T1000 (cell line): ENCODE measurements around the gene TRDN.
"Not testable (repeated sequence)": the region's sequence is repeated elsewhere in the genome, so short reads cannot be mapped to it uniquely, and the experiment has no call there.

Experiments
- DNase-seq: peaks from one replicate; lab custom pipeline; 2025; ENCODE audit warnings: mixed read lengths; lab: John Stamatoyannopoulos, UW

Gene TRDN

GRCh38 chr6:123632641-123633040, 4.1 kb downstream of the TRDN start:
- no peak for DNase-seq

GRCh38 chr6:123629258-123629941, 7.3 kb downstream of the TRDN start:
- no peak for DNase-seq

GRCh38 chr6:123625696-123626095, 11.1 kb downstream of the TRDN start:
- no peak for DNase-seq

GRCh38 chr6:123622780-123623179, 14.0 kb downstream of the TRDN start:
- no peak for DNase-seq

- no peak for DNase-seq
Measured at GRCh38 chr6:123619156-123619555, 17.6 kb downstream of the TRDN start.

- DNase-seq, result no peak
Measured at GRCh38 chr6:123616942-123617341, 19.8 kb downstream of the TRDN start.

- DNase-seq, result no peak
Measured at GRCh38 chr6:123616016-123616415, 20.7 kb downstream of the TRDN start.

- DNase-seq, result no peak
Measured at GRCh38 chr6:123610779-123611178, 26.0 kb downstream of the TRDN start.

- DNase-seq, result no peak
Measured at GRCh38 chr6:123604067-123604466, 32.7 kb downstream of the TRDN start.

GRCh38 chr6:123598011-123598410, 38.7 kb downstream of the TRDN start:
- no peak for DNase-seq

GRCh38 chr6:123594776-123595175, 42.0 kb downstream of the TRDN start:
- DNase-seq, result no peak

GRCh38 chr6:123592426-123592825, 44.3 kb downstream of the TRDN start:
- DNase-seq, result no peak

GRCh38 chr6:123589973-123590372, 46.8 kb downstream of the TRDN start:
- DNase-seq, result no peak

- DNase-seq, result no peak
Measured at GRCh38 chr6:123589317-123589716, 47.4 kb downstream of the TRDN start.

- no peak for DNase-seq
Measured at GRCh38 chr6:123588546-123588895, 48.2 kb downstream of the TRDN start.

- DNase-seq, result no peak
Measured at GRCh38 chr6:123587838-123588545, 48.8 kb downstream of the TRDN start.

- not testable (repeated sequence) for DNase-seq
Measured at GRCh38 chr6:123587407-123587806, 49.3 kb downstream of the TRDN start.

GRCh38 chr6:123580331-123580730, 56.4 kb downstream of the TRDN start:
- no peak for DNase-seq

GRCh38 chr6:123575188-123575587, 61.6 kb downstream of the TRDN start:
- no peak for DNase-seq

- no peak for DNase-seq
Measured at GRCh38 chr6:123570813-123571684, 65.7 kb downstream of the TRDN start.

GRCh38 chr6:123569575-123569974, 67.2 kb downstream of the TRDN start:
- no peak for DNase-seq

GRCh38 chr6:123565529-123565928, 71.2 kb downstream of the TRDN start:
- DNase-seq, result no peak

- no peak for DNase-seq
Measured at GRCh38 chr6:123564361-123564760, 72.4 kb downstream of the TRDN start.
